Measurements from ENCODE around the gene SLC12A7.

GRCh38 chr5:1008451-1009358 is 103.2 kb downstream of the SLC12A7 start, which contains the start of gene NKD2:
- TF ChIP-seq CTCF (IDR thresholded peaks at IDR 0.05) = peak; percentile 20 to 84 (median 62)
- TF ChIP-seq POLR2A (IDR thresholded peaks at IDR 0.05) = no peak

All from heart left ventricle (tissue), 13 donors.